Nephron progenitor cell (in vitro differentiated cells): ENCODE data around the gene FAH.

ENCODE experiments used
- DNase-seq: peaks from one replicate; pipeline ENCODE4 v3.0.0; 2021
- H3K27ac Mint-ChIP-seq: 2 replicates; pipeline ENCODE4 v1.8.0; 2021; ENCODE audit warnings: mild to moderate bottlenecking, moderate library complexity, mixed read lengths
- H3K27me3 Mint-ChIP-seq: 2 replicates; pipeline ENCODE4 v1.8.0; 2021; ENCODE audit warnings: mild to moderate bottlenecking, low read depth, mixed read lengths; ENCODE audit not compliant: poor library complexity
- H3K36me3 Mint-ChIP-seq: 2 replicates; pipeline ENCODE4 v1.8.0; 2021; ENCODE audit warnings: low read depth, mixed read lengths
- H3K4me1 Mint-ChIP-seq: 2 replicates; pipeline ENCODE4 v1.8.0; 2021; ENCODE audit warnings: mixed read lengths
- H3K4me3 Mint-ChIP-seq: 2 replicates; pipeline ENCODE4 v1.8.0; 2021; ENCODE audit warnings: mild to moderate bottlenecking, moderate library complexity, mixed read lengths
- H3K9me3 Mint-ChIP-seq: 2 replicates; pipeline ENCODE4 v1.8.0; 2021; ENCODE audit warnings: mild to moderate bottlenecking, moderate library complexity, mixed read lengths
- TF ChIP-seq, protein P1 (sequence below): fragments of 200-600 bp; sonication (generic); IDR thresholded peaks from 2 replicates; pipeline ENCODE4 v1.5.0; 2021; ENCODE audit warnings: antibody characterized with exemption

Gene FAH

DNA sequence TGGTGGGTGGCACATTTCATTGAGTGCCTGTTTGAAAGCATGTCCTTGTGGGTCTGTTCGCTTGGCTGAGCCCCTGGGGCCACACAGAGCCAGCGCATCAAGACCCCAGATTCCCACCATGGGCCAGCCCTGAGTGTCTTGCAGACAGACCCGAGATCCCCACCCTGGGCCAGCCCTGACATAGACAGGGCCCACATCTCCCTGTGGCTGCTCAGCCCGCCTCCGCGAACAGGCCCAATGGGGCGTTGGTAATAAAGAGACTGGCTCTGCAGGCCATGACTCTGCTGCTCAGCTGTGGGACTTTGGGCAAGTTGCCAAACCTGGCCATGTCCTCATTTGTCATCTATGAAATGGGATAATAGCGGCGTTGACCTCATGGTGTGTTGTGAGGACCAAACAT is 22.6 kb downstream of the FAH start:
- Mint-ChIP-seq H3K4me1 (peaks cover 5% of the 10 kb centered on the region), H3K9me3 (no peaks in the 10 kb centered on the region), H3K27me3 (peaks cover 9% of the 10 kb centered on the region), H3K36me3 (peaks cover 82% of the 10 kb centered on the region), H3K27ac (no peak overlapping the region), H3K4me3 (no peak overlapping the region)
- DNase-seq = no peak
- TF ChIP-seq, protein P1, sequence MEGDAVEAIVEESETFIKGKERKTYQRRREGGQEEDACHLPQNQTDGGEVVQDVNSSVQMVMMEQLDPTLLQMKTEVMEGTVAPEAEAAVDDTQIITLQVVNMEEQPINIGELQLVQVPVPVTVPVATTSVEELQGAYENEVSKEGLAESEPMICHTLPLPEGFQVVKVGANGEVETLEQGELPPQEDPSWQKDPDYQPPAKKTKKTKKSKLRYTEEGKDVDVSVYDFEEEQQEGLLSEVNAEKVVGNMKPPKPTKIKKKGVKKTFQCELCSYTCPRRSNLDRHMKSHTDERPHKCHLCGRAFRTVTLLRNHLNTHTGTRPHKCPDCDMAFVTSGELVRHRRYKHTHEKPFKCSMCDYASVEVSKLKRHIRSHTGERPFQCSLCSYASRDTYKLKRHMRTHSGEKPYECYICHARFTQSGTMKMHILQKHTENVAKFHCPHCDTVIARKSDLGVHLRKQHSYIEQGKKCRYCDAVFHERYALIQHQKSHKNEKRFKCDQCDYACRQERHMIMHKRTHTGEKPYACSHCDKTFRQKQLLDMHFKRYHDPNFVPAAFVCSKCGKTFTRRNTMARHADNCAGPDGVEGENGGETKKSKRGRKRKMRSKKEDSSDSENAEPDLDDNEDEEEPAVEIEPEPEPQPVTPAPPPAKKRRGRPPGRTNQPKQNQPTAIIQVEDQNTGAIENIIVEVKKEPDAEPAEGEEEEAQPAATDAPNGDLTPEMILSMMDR = no peak

GRCh38 chr15:80176443-80176842 is 23.6 kb downstream of the FAH start:
- no peak for DNase-seq
- H3K4me3 Mint-ChIP-seq = no peak overlapping the region
- H3K27ac Mint-ChIP-seq = no peak overlapping the region
- peaks cover 9% of the 10 kb centered on the region for H3K27me3 Mint-ChIP-seq
- H3K4me1 Mint-ChIP-seq = peaks cover 4% of the 10 kb centered on the region
- TF ChIP-seq, protein P1 = no peak
- H3K9me3 Mint-ChIP-seq = no peaks in the 10 kb centered on the region
- peaks cover 79% of the 10 kb centered on the region for H3K36me3 Mint-ChIP-seq

DNA sequence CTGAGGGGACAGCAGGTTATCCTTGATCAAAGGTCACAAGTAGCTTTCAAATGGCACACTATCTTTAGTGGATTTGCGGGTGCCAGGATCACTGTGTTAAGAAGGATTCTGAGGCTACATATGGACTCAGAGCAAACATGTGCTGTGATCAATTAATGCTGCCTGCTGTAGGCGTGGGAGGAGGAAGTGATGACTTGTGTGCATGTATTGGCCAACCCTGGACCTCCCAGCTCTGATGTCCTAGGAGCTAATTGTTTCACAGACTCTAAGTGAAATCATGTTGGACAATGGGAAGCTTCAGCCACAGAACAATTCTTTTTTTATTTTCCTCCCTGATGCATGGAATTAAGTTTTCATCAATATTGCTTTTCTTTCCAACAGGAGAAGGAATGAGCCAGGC is 24.4 kb downstream of the FAH start:
- no peaks in the 10 kb centered on the region for H3K4me1 Mint-ChIP-seq
- H3K4me3 Mint-ChIP-seq = no peak overlapping the region
- peaks cover 9% of the 10 kb centered on the region for H3K27me3 Mint-ChIP-seq
- no peaks in the 10 kb centered on the region for H3K9me3 Mint-ChIP-seq
- no peak for DNase-seq
- H3K27ac Mint-ChIP-seq = no peak overlapping the region
- TF ChIP-seq, protein P1 = no peak
- H3K36me3 Mint-ChIP-seq = peaks cover 77% of the 10 kb centered on the region

- H3K4me3 Mint-ChIP-seq = no peak overlapping the region
- peaks cover 9% of the 10 kb centered on the region for H3K27me3 Mint-ChIP-seq
- H3K4me1 Mint-ChIP-seq = no peaks in the 10 kb centered on the region
- H3K36me3 Mint-ChIP-seq = peaks cover 73% of the 10 kb centered on the region
- H3K27ac Mint-ChIP-seq = peak overlapping the region; percentile 80
- no peak for DNase-seq
- no peaks in the 10 kb centered on the region for H3K9me3 Mint-ChIP-seq
- TF ChIP-seq, protein P1 = no peak
These were observed 26.4 kb downstream of the FAH start for GRCh38 chr15:80179025-80179759.

DNA sequence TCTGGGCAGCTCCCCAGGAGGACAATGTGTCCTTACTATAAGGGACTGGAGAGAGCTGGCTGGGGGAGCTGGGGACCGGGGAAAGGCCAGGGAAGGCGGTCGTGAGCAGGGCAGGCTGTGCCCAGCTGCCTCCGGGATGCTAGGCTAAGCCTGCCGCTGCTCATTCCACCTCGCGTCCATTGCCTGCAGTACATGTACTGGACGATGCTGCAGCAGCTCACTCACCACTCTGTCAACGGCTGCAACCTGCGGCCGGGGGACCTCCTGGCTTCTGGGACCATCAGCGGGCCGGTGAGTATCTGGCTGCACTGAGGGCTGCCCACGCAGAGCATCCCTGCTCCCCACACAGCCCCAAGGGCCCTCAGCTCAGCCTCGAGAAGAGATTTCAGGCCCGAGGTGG is 27.1 kb downstream of the FAH start:
- TF ChIP-seq, protein P1 = no peak
- H3K4me3 Mint-ChIP-seq = no peak overlapping the region
- no peak for DNase-seq
- peaks cover 77% of the 10 kb centered on the region for H3K36me3 Mint-ChIP-seq
- no peak overlapping the region for H3K27ac Mint-ChIP-seq
- no peaks in the 10 kb centered on the region for H3K9me3 Mint-ChIP-seq
- H3K27me3 Mint-ChIP-seq = peaks cover 9% of the 10 kb centered on the region
- H3K4me1 Mint-ChIP-seq = no peaks in the 10 kb centered on the region

GRCh38 chr15:80180468-80180867 is 27.7 kb downstream of the FAH start:
- TF ChIP-seq, protein P1 = no peak
- Mint-ChIP-seq H3K36me3 (peaks cover 82% of the 10 kb centered on the region), H3K4me3 (no peak overlapping the region), H3K27ac (no peak overlapping the region), H3K27me3 (peaks cover 9% of the 10 kb centered on the region), H3K9me3 (peaks cover 4% of the 10 kb centered on the region), H3K4me1 (no peaks in the 10 kb centered on the region)
- DNase-seq = no peak
